ACC112 (cell line): ENCODE results near the gene WIPI1.

Experiments used
- H2AFZ ChIP-seq: fragments of 200-600 bp; sonication (generic); one replicate; pipeline ENCODE4 v1.6.0; 2017; ENCODE audit warnings: antibody characterized with exemption, low read length; ENCODE audit not compliant: unreplicated experiment
- H3K27ac ChIP-seq: fragments of 200-600 bp; sonication (generic); 2 replicates; pipeline ENCODE4 v1.5.1; 2014; ENCODE audit warnings: low read depth, mild to moderate bottlenecking, antibody characterized with exemption, low read length, moderate library complexity
- H3K27me3 ChIP-seq: fragments of 200-600 bp; sonication (generic); 2 replicates; pipeline ENCODE4 v1.6.1; 2014; ENCODE audit warnings: mild to moderate bottlenecking, antibody characterized with exemption, low read length, moderate library complexity, mixed read lengths; ENCODE audit not compliant: insufficient read depth
- H3K36me3 ChIP-seq: fragments of 200-600 bp; sonication (generic); 2 replicates; pipeline ENCODE4 v1.6.1; 2016; ENCODE audit warnings: mild to moderate bottlenecking, antibody characterized with exemption, low read length, moderate library complexity, mixed read lengths; ENCODE audit not compliant: insufficient read depth
- H3K4me1 ChIP-seq: fragments of 200-600 bp; sonication (generic); one replicate; pipeline ENCODE4 v1.6.1; 2016; ENCODE audit warnings: low read length, mixed read lengths; ENCODE audit not compliant: insufficient read depth, unreplicated experiment, control insufficient read depth
- H3K4me3 ChIP-seq: fragments of 200-600 bp; sonication (generic); 2 replicates; pipeline ENCODE4 v1.5.1; 2014; ENCODE audit warnings: mild to moderate bottlenecking, low read depth, low read length
- H3K79me2 ChIP-seq: fragments of 200-600 bp; sonication (generic); one replicate; pipeline ENCODE4 v1.6.0; 2016; ENCODE audit warnings: low read length; ENCODE audit not compliant: control insufficient read depth, unreplicated experiment, insufficient read depth

WIPI1 gene

GRCh38 chr17:68484458-68484857 lies 27.2 kb upstream of the WIPI1 start:
- H3K27ac ChIP-seq = no peak overlapping the region
- H3K4me1 ChIP-seq = no peaks in the 10 kb centered on the region
- H2AFZ ChIP-seq = no peak overlapping the region

GRCh38 chr17:68482576-68483041 lies 25.3 kb upstream of the WIPI1 start:
- Histone ChIP-seq H2AFZ (no peak overlapping the region), H3K27me3 (peaks cover 37% of the 10 kb centered on the region), H3K4me3 (no peak overlapping the region), H3K4me1 (no peaks in the 10 kb centered on the region), H3K27ac (no peak overlapping the region), H3K79me2 (no peaks in the 10 kb centered on the region), H3K36me3 (no peaks in the 10 kb centered on the region)

More at GRCh38 chr17:68484458-68484857, 27.2 kb upstream of the WIPI1 start:
- Histone ChIP-seq H3K79me2 (no peaks in the 10 kb centered on the region), H3K36me3 (no peaks in the 10 kb centered on the region), H3K27me3 (peaks cover 37% of the 10 kb centered on the region), H3K4me3 (no peak overlapping the region)

- Histone ChIP-seq H3K4me3 (no peak overlapping the region), H3K4me1 (no peaks in the 10 kb centered on the region)
These were observed 23.6 kb upstream of the WIPI1 start for GRCh38 chr17:68480885-68481284.

GRCh38 chr17:68470961-68471360 lies 13.7 kb upstream of the WIPI1 start:
- no peak overlapping the region for H3K27ac ChIP-seq
- no peaks in the 10 kb centered on the region for H3K79me2 ChIP-seq
- H2AFZ ChIP-seq = no peak overlapping the region
- H3K36me3 ChIP-seq = no peaks in the 10 kb centered on the region
- H3K4me1 ChIP-seq = no peaks in the 10 kb centered on the region
- H3K4me3 ChIP-seq = no peak overlapping the region
- no peaks in the 10 kb centered on the region; the same call in none of the 2 replicates for H3K27me3 ChIP-seq

More at GRCh38 chr17:68480885-68481284, 23.6 kb upstream of the WIPI1 start:
- Histone ChIP-seq H3K36me3 (no peaks in the 10 kb centered on the region), H3K27me3 (peaks cover 35% of the 10 kb centered on the region), H2AFZ (no peak overlapping the region), H3K79me2 (no peaks in the 10 kb centered on the region), H3K27ac (no peak overlapping the region)

GRCh38 chr17:68468788-68469187 lies 11.5 kb upstream of the WIPI1 start:
- H3K27ac ChIP-seq = no peak overlapping the region

GRCh38 chr17:68468334-68468733 lies 11.0 kb upstream of the WIPI1 start:
- no peak overlapping the region for H2AFZ ChIP-seq
- no peaks in the 10 kb centered on the region for H3K79me2 ChIP-seq
- H3K4me3 ChIP-seq = no peak overlapping the region
- no peaks in the 10 kb centered on the region; the same call in none of the 2 replicates for H3K27me3 ChIP-seq
- H3K36me3 ChIP-seq = no peaks in the 10 kb centered on the region
- H3K4me1 ChIP-seq = no peaks in the 10 kb centered on the region
- H3K27ac ChIP-seq = no peak overlapping the region

More at GRCh38 chr17:68468788-68469187, 11.5 kb upstream of the WIPI1 start:
- Histone ChIP-seq H3K79me2 (no peaks in the 10 kb centered on the region), H3K4me1 (no peaks in the 10 kb centered on the region), H3K4me3 (no peak overlapping the region), H3K27me3 (no peaks in the 10 kb centered on the region; the same call in none of the 2 replicates), H3K36me3 (no peaks in the 10 kb centered on the region), H2AFZ (no peak overlapping the region)

- Histone ChIP-seq H3K36me3 (no peaks in the 10 kb centered on the region), H2AFZ (no peak overlapping the region), H3K79me2 (no peaks in the 10 kb centered on the region), H3K4me3 (no peak overlapping the region), H3K27me3 (no peaks in the 10 kb centered on the region), H3K4me1 (peaks cover 2% of the 10 kb centered on the region), H3K27ac (no peak overlapping the region)
These were observed 6.1 kb upstream of the WIPI1 start for GRCh38 chr17:68463211-68464019.

GRCh38 chr17:68462381-68463210 lies 5.3 kb upstream of the WIPI1 start:
- H3K27me3 ChIP-seq = no peaks in the 10 kb centered on the region
- peaks cover 6% of the 10 kb centered on the region for H3K4me1 ChIP-seq
- no peak overlapping the region for H3K27ac ChIP-seq
- no peaks in the 10 kb centered on the region for H3K79me2 ChIP-seq
- H3K4me3 ChIP-seq = no peak overlapping the region
- H3K36me3 ChIP-seq = no peaks in the 10 kb centered on the region
- H2AFZ ChIP-seq = no peak overlapping the region

- Histone ChIP-seq H3K27me3 (no peaks in the 10 kb centered on the region), H3K4me1 (peaks cover 6% of the 10 kb centered on the region), H3K27ac (no peak overlapping the region), H2AFZ (no peak overlapping the region), H3K36me3 (no peaks in the 10 kb centered on the region), H3K4me3 (no peak overlapping the region), H3K79me2 (no peaks in the 10 kb centered on the region)
These were observed 4.3 kb upstream of the WIPI1 start for GRCh38 chr17:68461589-68461988.

- H3K4me1 ChIP-seq = peaks cover 6% of the 10 kb centered on the region
- no peaks in the 10 kb centered on the region for H3K79me2 ChIP-seq
- H3K27ac ChIP-seq = no peak overlapping the region
- no peaks in the 10 kb centered on the region for H3K36me3 ChIP-seq
- H2AFZ ChIP-seq = no peak overlapping the region
- H3K4me3 ChIP-seq = no peak overlapping the region
- H3K27me3 ChIP-seq = no peaks in the 10 kb centered on the region
These were observed 3.8 kb upstream of the WIPI1 start for GRCh38 chr17:68461122-68461539.
